Lung (tissue), 12 donors: ENCODE results near the gene TLE2. TPM values are rescaled to one million over a fixed set of nuclear protein-coding genes. Genes with fewer than 3 reads are reported as not detected.
A peak's percentile ranks its signal among the peaks of the same experiment; 100 is the strongest.

ENCODE experiments used
- ATAC-seq: fragments of 200-7000 bp; cut with Tn5 transposase; one replicate; pipeline ENCODE4 v1.9.1; 2020; ENCODE audit warnings: moderate number of reproducible peaks; ENCODE audit not compliant: insufficient read depth, low FRiP score
- DNase-seq, 3 donors: peaks; one replicate each; pipeline ENCODE4 v3.0.0-alpha.2; 2013 to 2017
- H3K27ac ChIP-seq, 2 donors: one replicate each; pipeline ENCODE4 v1.5.1; 2013; ENCODE audit warnings: mild to moderate bottlenecking in 2 of 2, moderate library complexity in 2 of 2, control low read depth in 1 of 2, inconsistent platforms in 1 of 2, low read depth in 1 of 2, low read length in 1 of 2
- H3K27me3 ChIP-seq, 3 donors: one replicate each; pipeline ENCODE4 v1.5.1; 2013; ENCODE audit warnings: low read length in 2 of 3; ENCODE audit not compliant: control insufficient read depth in 3 of 3, insufficient read depth in 3 of 3
- H3K36me3 ChIP-seq, 4 donors: one replicate each; pipeline ENCODE4 v1.5.1; 2013; ENCODE audit warnings: low read length in 4 of 4, mild to moderate bottlenecking in 1 of 4, moderate library complexity in 1 of 4; ENCODE audit not compliant: control insufficient read depth in 4 of 4, insufficient read depth in 4 of 4
- H3K4me1 ChIP-seq, 5 donors: one replicate each; pipeline ENCODE4 v1.5.1; 2013; ENCODE audit warnings: low read length in 5 of 5, mild to moderate bottlenecking in 2 of 5, moderate library complexity in 1 of 5; ENCODE audit not compliant: control insufficient read depth in 5 of 5, insufficient read depth in 5 of 5
- H3K4me3 ChIP-seq: one replicate; pipeline ENCODE4 v1.5.1; 2013; ENCODE audit warnings: mild to moderate bottlenecking, control low read depth, moderate library complexity
- H3K9ac ChIP-seq, 2 donors: one replicate each; pipeline ENCODE4 v1.5.1; 2013; ENCODE audit warnings: low read length in 2 of 2, control low read depth in 1 of 2; ENCODE audit not compliant: insufficient read depth in 1 of 2
- H3K9me3 ChIP-seq, 4 donors: one replicate each; pipeline ENCODE4 v1.5.1; 2013; ENCODE audit warnings: low read length in 3 of 4, mild to moderate bottlenecking in 1 of 4, moderate library complexity in 1 of 4; ENCODE audit not compliant: control insufficient read depth in 4 of 4, insufficient read depth in 3 of 4
- CTCF ChIP-seq: IDR thresholded peaks from 2 replicates; pipeline ENCODE4 v1.5.1; 2012; ENCODE audit warnings: mild to moderate bottlenecking; ENCODE audit errors: control extremely low read depth, extremely low read depth
- WGBS, 2 donors: extraction: QIAGEN DNeasy Blood & Tissue Kit; methylation state at CpG; one replicate each; pipeline ENCODE4 v1.1.7; 2013; 5-methylcytosine and 5-hydroxymethylcytosine counted together
- polyA plus RNA-seq, 2 donors: library from polyadenylated mRNA; stranded (reverse); fragments of 200-250 nt; gene quantifications; one replicate each; pipeline ENCODE4 v1.2.1, GENCODE V29; 2013
- total RNA-seq, 2 donors: library from RNA; depleted of rRNA in 1 of 2; stranded (reverse); fragments of >200 nt in 1 of 2; gene quantifications; one replicate each; pipeline ENCODE4 v1.2.1, GENCODE V29; 2014 to 2021
- donor health status: control.
- donor health status: control.
- donor health status: Bipolar disorder and iron deficiency.
- donor health status: healthy.
- donor health status: DM: yes; HTN: yes; CAD: no.

TLE2 gene
- total and polyA plus RNA-seq, 4 donors: 30.8 to 47.1 (median 39.2) TPM

- no peak overlapping the region for H3K9ac ChIP-seq
- peaks cover 0 to 40% (median 33%) of the 10 kb centered on the region in 4 donors for H3K36me3 ChIP-seq
- no peaks in the 10 kb centered on the region for H3K9me3 ChIP-seq
- H3K27me3 ChIP-seq: no peaks in the 10 kb centered on the region
- H3K4me3 ChIP-seq: no peak overlapping the region
- H3K4me1 ChIP-seq: peaks cover 0 to 31% (median 12%) of the 10 kb centered on the region in 5 donors
- TF ChIP-seq CTCF: no peak
- 81 to 87% methylated on average over 16 of the region's 16 CpGs for WGBS, 2 donors
- ATAC-seq (no peak), DNase-seq (no peak)
- no peak overlapping the region for H3K27ac ChIP-seq
Observed at GRCh38 chr19:3059653-3060052, 30.6 kb upstream of the TLE2 start.

- ATAC-seq: no peak
- no peaks in the 10 kb centered on the region for H3K9me3 ChIP-seq
- no peak overlapping the region for H3K9ac ChIP-seq
- DNase-seq: no peak
- no peak for TF ChIP-seq CTCF
- H3K36me3 ChIP-seq: peaks cover 6 to 48% (median 38%) of the 10 kb centered on the region in 4 donors
- H3K4me1 ChIP-seq: peaks cover 0 to 31% (median 12%) of the 10 kb centered on the region in 5 donors
- WGBS, 2 donors: 90 to 91% methylated on average over 10 of the region's 10 CpGs
- no peak overlapping the region for H3K4me3 ChIP-seq
- no peak overlapping the region for H3K27ac ChIP-seq
- H3K27me3 ChIP-seq: no peaks in the 10 kb centered on the region
Observed at GRCh38 chr19:3058821-3059314, 29.8 kb upstream of the TLE2 start.

- WGBS, 2 donors: 80 to 87% methylated on average over 20 of the region's 20 CpGs
- TF ChIP-seq CTCF: no peak
- DNase-seq (no peak), ATAC-seq (no peak)
- H3K27ac ChIP-seq: peak overlapping the region in 1 of 2 donors; percentile 84
- H3K4me3 ChIP-seq: no peak overlapping the region
- H3K9ac ChIP-seq: peak overlapping the region in 1 of 2 donors; percentile 32
- no peaks in the 10 kb centered on the region for H3K27me3 ChIP-seq
- H3K4me1 ChIP-seq: peaks cover 0 to 31% (median 12%) of the 10 kb centered on the region in 5 donors
- no peaks in the 10 kb centered on the region for H3K9me3 ChIP-seq
- H3K36me3 ChIP-seq: peaks cover 9 to 54% (median 38%) of the 10 kb centered on the region in 4 donors
Observed at GRCh38 chr19:3058009-3058820, 29.1 kb upstream of the TLE2 start.
